ENCODE results near the gene CEP72. TPM values are rescaled to one million over a fixed set of nuclear protein-coding genes. Genes with fewer than 3 reads are reported as not detected.

Gene CEP72
- total RNA-seq, 1 experiment from 2014 or later: 33.2 TPM

DNA sequence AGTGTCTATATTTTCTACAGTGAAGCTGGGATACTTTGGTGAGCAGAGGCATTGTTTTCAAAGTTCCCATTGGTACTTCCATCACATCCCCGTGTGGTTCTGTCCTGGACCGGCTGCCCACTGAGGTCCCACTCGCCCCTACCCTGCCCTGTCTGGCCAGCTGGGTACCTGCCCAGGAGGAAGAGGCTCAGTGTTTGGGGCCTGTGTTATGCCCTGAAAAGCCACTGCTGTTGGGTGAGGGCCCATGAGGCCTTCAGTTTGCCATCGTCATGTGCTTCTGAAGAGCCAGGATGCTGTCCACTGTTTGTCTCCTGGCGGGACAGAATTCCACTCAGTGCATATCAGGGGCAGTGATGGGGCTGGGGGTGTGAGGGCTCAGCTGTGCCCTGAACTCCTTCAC, 2.6 kb upstream of the CEP72 start:
- in situ Hi-C loops (cut with HindIII; ENCODE audit: low pct_unique_long_range_greater_than_20kb, low sequenced_read_pairs): no loop called here
- intact Hi-C loops (cut with micrococcal nuclease; ENCODE audit: unreplicated experiment): no loop called here
- no peak overlapping the region for H3K4me3 ChIP-seq (ENCODE audit: low read depth in 2 of 2, low read length in 2 of 2)
- ATAC-seq (no peak), DNase-seq (ENCODE audit: low read depth, low spot score) (no peak)
- H3K9me3 ChIP-seq (ENCODE audit: control insufficient read depth, insufficient read depth, low read depth, low read length): no peaks in the 10 kb centered on the region
- 0 out of 2 replicates have a peak, but pooled peaks cover 2% of the 10 kb centered on the region for H3K4me1 ChIP-seq (ENCODE audit: control insufficient read depth, insufficient read depth, low read length)
- H3K27me3 ChIP-seq (ENCODE audit: control insufficient read depth, insufficient read depth, low read length): no peaks in the 10 kb centered on the region
- no TSS peak for BruUV-seq (replicated peaks)
- TF ChIP-seq SIN3A (IDR thresholded peaks at IDR 0.05; ENCODE audit: borderline replicate concordance, insufficient read depth, low read depth, low read length) (no peak), REST (IDR thresholded peaks at IDR 0.05; ENCODE audit: insufficient read depth in 1 of 2, low read depth in 2 of 2, low read length in 1 of 2) (no peak), POLR2AphosphoS5 (IDR thresholded peaks at IDR 0.05; ENCODE audit: low read depth, low read length) (no peak), TCF7L2 (IDR thresholded peaks at IDR 0.05; ENCODE audit: low read depth, low read length) (no peak)
- TF ChIP-seq, protein P1, sequence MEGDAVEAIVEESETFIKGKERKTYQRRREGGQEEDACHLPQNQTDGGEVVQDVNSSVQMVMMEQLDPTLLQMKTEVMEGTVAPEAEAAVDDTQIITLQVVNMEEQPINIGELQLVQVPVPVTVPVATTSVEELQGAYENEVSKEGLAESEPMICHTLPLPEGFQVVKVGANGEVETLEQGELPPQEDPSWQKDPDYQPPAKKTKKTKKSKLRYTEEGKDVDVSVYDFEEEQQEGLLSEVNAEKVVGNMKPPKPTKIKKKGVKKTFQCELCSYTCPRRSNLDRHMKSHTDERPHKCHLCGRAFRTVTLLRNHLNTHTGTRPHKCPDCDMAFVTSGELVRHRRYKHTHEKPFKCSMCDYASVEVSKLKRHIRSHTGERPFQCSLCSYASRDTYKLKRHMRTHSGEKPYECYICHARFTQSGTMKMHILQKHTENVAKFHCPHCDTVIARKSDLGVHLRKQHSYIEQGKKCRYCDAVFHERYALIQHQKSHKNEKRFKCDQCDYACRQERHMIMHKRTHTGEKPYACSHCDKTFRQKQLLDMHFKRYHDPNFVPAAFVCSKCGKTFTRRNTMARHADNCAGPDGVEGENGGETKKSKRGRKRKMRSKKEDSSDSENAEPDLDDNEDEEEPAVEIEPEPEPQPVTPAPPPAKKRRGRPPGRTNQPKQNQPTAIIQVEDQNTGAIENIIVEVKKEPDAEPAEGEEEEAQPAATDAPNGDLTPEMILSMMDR (IDR thresholded peaks at IDR 0.05): no peak
- no peaks in the 10 kb centered on the region for H3K36me3 ChIP-seq (ENCODE audit: control insufficient read depth, insufficient read depth, low read length)
- POLR2A ChIA-PET: interaction anchor here (0.6 kb wide), 1 partner anchor 254 kb away, joined by 4 read pairs; no protein-coding TSS in a partner anchor
- CTCF ChIA-PET: no interaction called here
- H3K27ac ChIP-seq (ENCODE audit: low read length): no peak overlapping the region

DNA sequence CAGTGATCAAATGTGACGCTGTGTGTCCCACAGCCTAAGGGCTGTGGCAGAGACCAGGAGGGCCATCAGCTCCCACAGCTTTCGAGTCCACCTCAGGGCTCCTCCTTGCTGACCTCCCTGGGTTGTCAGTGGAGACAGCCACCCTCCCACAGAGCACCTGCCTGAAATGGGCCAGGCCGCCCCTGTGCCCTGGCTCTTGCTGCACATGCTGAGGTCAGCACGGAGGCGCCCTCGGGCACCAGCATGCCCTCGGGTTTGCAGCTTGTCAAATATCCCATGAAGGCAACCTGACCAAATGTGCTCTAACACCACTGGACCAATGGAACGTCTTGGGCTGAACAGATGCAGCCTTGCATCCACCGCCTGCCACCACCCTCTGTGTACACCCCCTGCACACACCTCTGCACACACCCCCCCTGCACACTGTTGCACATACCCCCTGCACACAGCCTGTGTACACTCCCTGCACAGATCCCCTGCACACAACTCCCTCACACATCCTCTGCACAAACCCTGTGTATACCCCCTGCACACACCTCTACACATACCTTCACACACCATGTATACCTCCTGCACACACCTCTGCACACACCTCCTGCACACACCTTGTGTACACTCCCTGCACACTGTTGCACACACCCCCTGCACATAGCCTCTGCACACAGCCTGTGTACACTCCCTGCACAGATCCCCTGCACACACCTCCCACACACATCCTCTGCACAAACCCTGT, 2.0 kb upstream of the CEP72 start:
- DNase-seq (ENCODE audit: low read depth, low spot score) (no peak), ATAC-seq (no peak)
- no TSS peak for BruUV-seq (replicated peaks)
- in situ Hi-C loops (cut with HindIII; ENCODE audit: low pct_unique_long_range_greater_than_20kb, low sequenced_read_pairs): no loop called here
- H3K27ac ChIP-seq (ENCODE audit: low read length): no peak overlapping the region
- intact Hi-C loops (cut with micrococcal nuclease; ENCODE audit: unreplicated experiment): loop anchor here (10.0 kb wide), 1 partner anchor 135 kb away; no protein-coding TSS in a partner anchor
- no peaks in the 10 kb centered on the region for H3K27me3 ChIP-seq (ENCODE audit: control insufficient read depth, insufficient read depth, low read length)
- TF ChIP-seq POLR2AphosphoS5 (IDR thresholded peaks at IDR 0.05; ENCODE audit: low read depth, low read length) (no peak), SIN3A (IDR thresholded peaks at IDR 0.05; ENCODE audit: borderline replicate concordance, insufficient read depth, low read depth, low read length) (no peak), TCF7L2 (IDR thresholded peaks at IDR 0.05; ENCODE audit: low read depth, low read length) (no peak), REST (IDR thresholded peaks at IDR 0.05; ENCODE audit: insufficient read depth in 1 of 2, low read depth in 2 of 2, low read length in 1 of 2) (no peak)
- no peak overlapping the region for H3K4me3 ChIP-seq (ENCODE audit: low read depth in 2 of 2, low read length in 2 of 2)
- CTCF ChIA-PET: no interaction called here
- H3K36me3 ChIP-seq (ENCODE audit: control insufficient read depth, insufficient read depth, low read length): no peaks in the 10 kb centered on the region
- H3K9me3 ChIP-seq (ENCODE audit: control insufficient read depth, insufficient read depth, low read depth, low read length): no peaks in the 10 kb centered on the region
- POLR2A ChIA-PET: interaction anchor here (0.6 kb wide), 1 partner anchor 254 kb away, joined by 4 read pairs; no protein-coding TSS in a partner anchor
- 0 out of 2 replicates have a peak, but pooled peaks cover 2% of the 10 kb centered on the region for H3K4me1 ChIP-seq (ENCODE audit: control insufficient read depth, insufficient read depth, low read length)
